H9 (cell line): ENCODE results near the gene C16orf89. TPM values are rescaled to one million over a fixed set of nuclear protein-coding genes. Genes with fewer than 3 reads are reported as not detected.

Experiments
- DNase-seq: peaks from one replicate; pipeline ENCODE4 v3.0.0-alpha.2; 2017
- H2AFZ ChIP-seq: one replicate; pipeline ENCODE4 v1.6.1; 2013; ENCODE audit warnings: mild to moderate bottlenecking, low read length, control low read depth, moderate library complexity
- H2AK5ac ChIP-seq: 2 replicates; pipeline ENCODE4 v1.6.1; 2013; ENCODE audit warnings: low read length, control low read depth, mixed read lengths; ENCODE audit not compliant: insufficient read length
- H2BK120ac ChIP-seq: one replicate; pipeline ENCODE4 v1.6.1; 2013; ENCODE audit warnings: low read depth, mild to moderate bottlenecking, low read length, control low read depth, inconsistent platforms; ENCODE audit not compliant: poor library complexity, severe bottlenecking
- H2BK12ac ChIP-seq: 2 replicates; pipeline ENCODE4 v1.6.1; 2013; ENCODE audit warnings: low read length, control low read depth, mixed read lengths, low read depth; ENCODE audit not compliant: insufficient read length
- H2BK15ac ChIP-seq: 2 replicates; pipeline ENCODE4 v1.6.1; 2013; ENCODE audit warnings: low read depth, low read length, control low read depth
- H2BK20ac ChIP-seq: one replicate; pipeline ENCODE4 v1.6.1; 2013; ENCODE audit warnings: low read depth, mild to moderate bottlenecking, low read length, control low read depth, inconsistent platforms; ENCODE audit not compliant: poor library complexity, severe bottlenecking
- H2BK5ac ChIP-seq: 2 replicates; pipeline ENCODE4 v1.6.1; 2013; ENCODE audit warnings: low read length, control low read depth, mixed read lengths; ENCODE audit not compliant: insufficient read length
- H3K14ac ChIP-seq: 2 replicates; pipeline ENCODE4 v1.6.1; 2013; ENCODE audit warnings: low read length, control low read depth; ENCODE audit not compliant: insufficient read depth
- H3K18ac ChIP-seq: 2 replicates; pipeline ENCODE4 v1.6.1; 2013; ENCODE audit warnings: low read depth, mild to moderate bottlenecking, mixed read lengths, low read length, control low read depth; ENCODE audit not compliant: insufficient read length
- H3K23ac ChIP-seq: 2 replicates; pipeline ENCODE4 v1.6.1; 2013; ENCODE audit warnings: low read length, control low read depth, mixed read lengths, low read depth; ENCODE audit not compliant: insufficient read length
- H3K23me2 ChIP-seq: 2 replicates; pipeline ENCODE4 v1.6.1; 2013; ENCODE audit warnings: low read depth, mild to moderate bottlenecking, mixed read lengths, low read length, control low read depth; ENCODE audit not compliant: insufficient read length, poor library complexity, severe bottlenecking
- H3K27ac ChIP-seq: 2 replicates; pipeline ENCODE4 v1.5.1; 2013; ENCODE audit warnings: low read length, control low read depth, mixed read lengths, low read depth; ENCODE audit not compliant: insufficient read length
- H3K27me3 ChIP-seq: 2 replicates; pipeline ENCODE4 v1.6.1; 2013; ENCODE audit warnings: low read length, control low read depth, inconsistent platforms; ENCODE audit not compliant: insufficient read depth
- H3K4ac ChIP-seq: 2 replicates; pipeline ENCODE4 v1.6.1; 2013; ENCODE audit warnings: low read depth, mild to moderate bottlenecking, control low read depth, inconsistent platforms, low read length, moderate library complexity
- H3K4me1 ChIP-seq: 2 replicates; pipeline ENCODE4 v1.6.1; 2013; ENCODE audit warnings: low read length, control low read depth, inconsistent platforms; ENCODE audit not compliant: insufficient read depth
- H3K4me2 ChIP-seq: 2 replicates; pipeline ENCODE4 v1.6.1; 2013; ENCODE audit warnings: low read length, control low read depth, mixed read lengths; ENCODE audit not compliant: insufficient read length, insufficient read depth
- H3K56ac ChIP-seq: 2 replicates; pipeline ENCODE4 v1.6.1; 2013; ENCODE audit warnings: low read depth, mild to moderate bottlenecking, mixed read lengths, low read length, control low read depth; ENCODE audit not compliant: insufficient read length
- H3K79me1 ChIP-seq: 2 replicates; pipeline ENCODE4 v1.6.1; 2013; ENCODE audit warnings: low read depth, mild to moderate bottlenecking, moderate library complexity, low read length, control low read depth, inconsistent platforms; ENCODE audit not compliant: insufficient read depth, poor library complexity, severe bottlenecking
- H3K79me2 ChIP-seq: 2 replicates; pipeline ENCODE4 v1.6.1; 2013; ENCODE audit warnings: low read length, control low read depth, inconsistent platforms; ENCODE audit not compliant: insufficient read depth
- H3K9ac ChIP-seq: 2 replicates; pipeline ENCODE4 v1.6.1; 2013; ENCODE audit warnings: low read length, control low read depth, mixed read lengths; ENCODE audit not compliant: insufficient read length; ENCODE audit errors: extremely low read depth
- H3K9me3 ChIP-seq: one replicate; pipeline ENCODE4 v1.6.1; 2013; ENCODE audit warnings: low read depth, low read length, inconsistent platforms; ENCODE audit not compliant: control insufficient read depth
- H3T11ph ChIP-seq: one replicate; pipeline ENCODE4 v1.6.1; 2013; ENCODE audit warnings: mild to moderate bottlenecking, low read length, control low read depth, inconsistent platforms
- H4K20me1 ChIP-seq: one replicate; pipeline ENCODE4 v1.6.1; 2013; ENCODE audit not compliant: control insufficient read depth, insufficient read length, insufficient read depth
- H4K5ac ChIP-seq: 2 replicates; pipeline ENCODE4 v1.6.1; 2013; ENCODE audit warnings: low read depth, mild to moderate bottlenecking, mixed read lengths, low read length, control low read depth; ENCODE audit not compliant: insufficient read length
- H4K8ac ChIP-seq: replicated peaks from 2 replicates; pipeline ENCODE4 v1.6.1; 2013; ENCODE audit warnings: low read length, control low read depth, mixed read lengths, low read depth; ENCODE audit not compliant: insufficient read length
- H4K91ac ChIP-seq: 2 replicates; pipeline ENCODE4 v1.6.1; 2013; ENCODE audit warnings: low read depth, mild to moderate bottlenecking, moderate library complexity, mixed read lengths, low read length, control low read depth; ENCODE audit not compliant: insufficient read length
- H3K27ac Mint-ChIP-seq, 3 experiments: 2 replicates in 2 of 3; 3 replicates in 1 of 3; pipeline ENCODE4 v1.8.0; 2020 to 2021; ENCODE audit warnings: mixed read lengths in 3 of 3, mild to moderate bottlenecking in 1 of 3, moderate library complexity in 1 of 3
- H3K27me3 Mint-ChIP-seq: 2 replicates; pipeline ENCODE4 v1.8.0; 2021; ENCODE audit warnings: low read depth, mild to moderate bottlenecking, moderate library complexity, mixed read lengths
- H3K36me3 Mint-ChIP-seq, 3 experiments: 2 replicates in 2 of 3; 3 replicates in 1 of 3; pipeline ENCODE4 v1.8.0; 2020 to 2021; ENCODE audit warnings: low read depth in 3 of 3, mixed read lengths in 3 of 3; ENCODE audit not compliant: insufficient read depth in 1 of 3
- H3K4me1 Mint-ChIP-seq, 2 experiments: 2 replicates each; pipeline ENCODE4 v1.8.0; 2020; ENCODE audit warnings: mixed read lengths in 2 of 2
- H3K4me3 Mint-ChIP-seq, 2 experiments: 2 replicates in 1 of 2; 3 replicates in 1 of 2; pipeline ENCODE4 v1.8.0; 2020 to 2021; ENCODE audit warnings: mild to moderate bottlenecking in 2 of 2, mixed read lengths in 2 of 2, moderate library complexity in 1 of 2
- H3K9me3 Mint-ChIP-seq, 2 experiments: 2 replicates in 1 of 2; 3 replicates in 1 of 2; pipeline ENCODE4 v1.8.0; 2020; ENCODE audit warnings: mild to moderate bottlenecking in 2 of 2, mixed read lengths in 2 of 2, moderate library complexity in 1 of 2
- WGBS: extraction: QIAGEN DNeasy Blood & Tissue Kit; methylation state at CpG from one replicate; pipeline ENCODE4 v1.1.7; 2013; ENCODE audit warnings: missing lambda C conversion rate, low lambda C conversion rate, mixed read lengths; ENCODE audit not compliant: insufficient read length; ENCODE audit errors: extremely low coverage; 5-methylcytosine and 5-hydroxymethylcytosine counted together
- total RNA-seq: library from RNA; stranded (reverse); gene quantifications from 2 replicates; pipeline ENCODE4 v1.2.1, GENCODE V29; 2021
- TF ChIP-seq, protein P1 (sequence below): fragments of 200-600 bp; sonication (generic); conservative IDR thresholded peaks from 3 replicates; pipeline ENCODE4 v1.8.0; 2021; ENCODE audit warnings: antibody characterized with exemption, mild to moderate bottlenecking

The C16orf89 gene
- total RNA-seq, 1 experiment from 2014 or later, result 2.5 TPM

DNA sequence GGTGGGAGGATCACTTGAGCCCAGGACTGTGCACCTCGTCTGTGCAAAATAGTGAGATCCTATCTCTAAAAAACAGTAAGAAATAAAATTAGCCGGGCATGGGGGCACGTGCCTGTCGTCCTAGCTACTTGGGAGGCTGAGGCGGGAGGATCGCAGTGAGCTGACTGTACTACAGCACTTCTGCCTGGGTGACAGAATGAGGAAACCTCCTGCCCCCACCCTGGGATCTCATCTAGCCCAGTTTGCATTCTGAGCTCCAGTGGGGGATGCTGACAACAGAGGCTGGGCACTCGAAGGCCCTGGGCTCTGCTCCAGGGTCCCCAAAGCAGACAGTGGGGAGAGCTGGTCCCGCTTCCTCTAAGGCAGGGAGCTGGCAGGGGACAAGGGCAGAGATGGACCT lies 39.1 kb downstream of the C16orf89 start:
- WGBS, result no CpG with 5 or more reads among the region's 8 CpGs
- Histone ChIP-seq H3K4ac (no peak overlapping the region), H4K91ac (no peak overlapping the region), H3K56ac (no peak overlapping the region), H4K8ac (no peak overlapping the region), H3K23ac (no peak overlapping the region), H3K9me3 (no peaks in the 10 kb centered on the region), H3K79me2 (no peaks in the 10 kb centered on the region), H3K4me1 (no peaks in the 10 kb centered on the region), H2BK20ac (no peak overlapping the region), H2BK12ac (no peak overlapping the region), H3K9ac (no peak overlapping the region), H2AK5ac (no peak overlapping the region), H3K27me3 (no peaks in the 10 kb centered on the region), H4K5ac (no peak overlapping the region), H2BK15ac (no peak overlapping the region), H4K20me1 (no peaks in the 10 kb centered on the region), H3K14ac (no peak overlapping the region), H3K79me1 (no peaks in the 10 kb centered on the region), H2BK120ac (no peak overlapping the region), H2BK5ac (no peak overlapping the region), H3K27ac (no peak overlapping the region), H3T11ph (no peak overlapping the region), H2AFZ (no peak overlapping the region), H3K18ac (no peak overlapping the region), H3K23me2 (no peaks in the 10 kb centered on the region), H3K4me2 (no peak overlapping the region)
- Mint-ChIP-seq H3K27me3 (peaks cover 5% of the 10 kb centered on the region), H3K4me3 (no peak overlapping the region), H3K4me1 (peaks cover 9 to 12% of the 10 kb centered on the region in 2 experiments), H3K36me3 (no peaks in the 10 kb centered on the region; a peak in 1 of 7 replicates), H3K9me3 (no peaks in the 10 kb centered on the region), H3K27ac (no peak overlapping the region; a peak in 1 of 7 replicates)
- DNase-seq, result no peak
- TF ChIP-seq, protein P1, sequence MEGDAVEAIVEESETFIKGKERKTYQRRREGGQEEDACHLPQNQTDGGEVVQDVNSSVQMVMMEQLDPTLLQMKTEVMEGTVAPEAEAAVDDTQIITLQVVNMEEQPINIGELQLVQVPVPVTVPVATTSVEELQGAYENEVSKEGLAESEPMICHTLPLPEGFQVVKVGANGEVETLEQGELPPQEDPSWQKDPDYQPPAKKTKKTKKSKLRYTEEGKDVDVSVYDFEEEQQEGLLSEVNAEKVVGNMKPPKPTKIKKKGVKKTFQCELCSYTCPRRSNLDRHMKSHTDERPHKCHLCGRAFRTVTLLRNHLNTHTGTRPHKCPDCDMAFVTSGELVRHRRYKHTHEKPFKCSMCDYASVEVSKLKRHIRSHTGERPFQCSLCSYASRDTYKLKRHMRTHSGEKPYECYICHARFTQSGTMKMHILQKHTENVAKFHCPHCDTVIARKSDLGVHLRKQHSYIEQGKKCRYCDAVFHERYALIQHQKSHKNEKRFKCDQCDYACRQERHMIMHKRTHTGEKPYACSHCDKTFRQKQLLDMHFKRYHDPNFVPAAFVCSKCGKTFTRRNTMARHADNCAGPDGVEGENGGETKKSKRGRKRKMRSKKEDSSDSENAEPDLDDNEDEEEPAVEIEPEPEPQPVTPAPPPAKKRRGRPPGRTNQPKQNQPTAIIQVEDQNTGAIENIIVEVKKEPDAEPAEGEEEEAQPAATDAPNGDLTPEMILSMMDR, result no peak
